H1 (cell line): ENCODE data around the gene MCEMP1. TPM values are rescaled to one million over a fixed set of nuclear protein-coding genes. Genes with fewer than 3 reads are reported as not detected.

ENCODE experiments used
- CTCF ChIA-PET: fragments of 300-600 bp; sonication (Branson Sonifier 250); formaldehyde crosslinking; loops from one replicate; lab custom pipeline; 2021; ENCODE audit not compliant: partially characterized antibody; lab: Charles Lee
- POLR2A ChIA-PET: fragments of 300-600 bp; sonication (Branson Sonifier 250); formaldehyde crosslinking; loops from one replicate; lab custom pipeline; 2021; ENCODE audit warnings: inconsistent platforms; ENCODE audit not compliant: partially characterized antibody; lab: Charles Lee
- DNase-seq, 2 experiments: peaks; one replicate each; pipeline versions ENCODE4 v3.0.0 to v3.0.0-alpha.2; 2010 to 2022; ENCODE audit warnings: low spot score in 2 of 2, low read depth in 1 of 2, mixed read lengths in 1 of 2
- FAIRE-seq: peaks from 2 replicates; lab custom pipeline; 2011; peaks lifted over from hg19 to GRCh38; lab: Jason Lieb, UNC
- H2AFZ ChIP-seq: 2 replicates; pipeline ENCODE4 v1.8.1; 2012; ENCODE audit warnings: low read length, inconsistent platforms
- H2AK5ac ChIP-seq: 2 replicates; pipeline ENCODE4 v1.6.1; 2013; ENCODE audit warnings: low read depth, low read length
- H2BK120ac ChIP-seq: replicated peaks from 2 replicates; pipeline ENCODE3; 2013; ENCODE audit warnings: low read depth, low read length, inconsistent platforms
- H2BK12ac ChIP-seq: 2 replicates; pipeline ENCODE4 v1.6.1; 2013; ENCODE audit warnings: low read depth, low read length
- H2BK15ac ChIP-seq: 2 replicates; pipeline ENCODE4 v1.6.1; 2013; ENCODE audit warnings: low read length
- H2BK20ac ChIP-seq: 2 replicates; pipeline ENCODE4 v1.6.1; 2013; ENCODE audit warnings: low read length
- H2BK5ac ChIP-seq: 2 replicates; pipeline ENCODE4 v1.6.1; 2013; ENCODE audit warnings: low read depth, low read length
- H3K14ac ChIP-seq: 2 replicates; pipeline ENCODE4 v1.6.1; 2013; ENCODE audit warnings: inconsistent platforms; ENCODE audit not compliant: insufficient read length
- H3K18ac ChIP-seq: 2 replicates; pipeline ENCODE4 v1.6.1; 2013; ENCODE audit warnings: low read length; ENCODE audit errors: extremely low read depth
- H3K23ac ChIP-seq: 2 replicates; pipeline ENCODE4 v1.6.1; 2013; ENCODE audit warnings: inconsistent platforms; ENCODE audit not compliant: insufficient read length
- H3K23me2 ChIP-seq: 2 replicates; pipeline ENCODE4 v1.6.1; 2013; ENCODE audit warnings: low read depth, low read length
- H3K27ac ChIP-seq: 2 replicates; pipeline ENCODE4 v1.6.1; 2011; ENCODE audit warnings: low read depth, low read length, inconsistent platforms
- H3K27me3 ChIP-seq, 4 experiments: replicated peaks in 1 of 4; 1 replicate in 1 of 4; 2 replicates in 3 of 4; pipeline versions ENCODE4 v1.6.1 to v1.8.1; 2011 to 2013; ENCODE audit warnings: low read length in 3 of 4, mild to moderate bottlenecking in 3 of 4, inconsistent platforms in 2 of 4, mixed read lengths in 2 of 4, moderate library complexity in 1 of 4; ENCODE audit not compliant: control insufficient read depth in 3 of 4, insufficient read depth in 3 of 4; ENCODE audit errors: extremely low read depth in 1 of 4
- H3K36me3 ChIP-seq, 4 experiments: 2 replicates each; pipeline versions ENCODE4 v1.6.1 to v1.8.1; 2011 to 2013; ENCODE audit warnings: mild to moderate bottlenecking in 4 of 4, low read length in 3 of 4, moderate library complexity in 2 of 4, control low read depth in 1 of 4, inconsistent platforms in 1 of 4; ENCODE audit not compliant: insufficient read depth in 4 of 4, control insufficient read depth in 2 of 4
- H3K4ac ChIP-seq: replicated peaks from 2 replicates; pipeline ENCODE3; 2013; ENCODE audit warnings: low read length, low read depth, mixed read lengths, inconsistent platforms; ENCODE audit not compliant: insufficient read length
- H3K4me1 ChIP-seq, 4 experiments: replicated peaks in 1 of 4; 1 replicate in 1 of 4; 2 replicates in 3 of 4; pipeline versions ENCODE4 v1.6.1 to v1.8.1; 2011 to 2013; ENCODE audit warnings: low read length in 3 of 4, inconsistent platforms in 2 of 4, mixed read lengths in 1 of 4; ENCODE audit not compliant: insufficient read depth in 4 of 4, control insufficient read depth in 3 of 4
- H3K4me2 ChIP-seq, 2 experiments: 2 replicates each; pipeline versions ENCODE4 v1.6.1 to v1.8.1; 2011 to 2013; ENCODE audit warnings: low read depth in 2 of 2, low read length in 2 of 2, control low read depth in 1 of 2, inconsistent platforms in 1 of 2, mild to moderate bottlenecking in 1 of 2; ENCODE audit not compliant: insufficient read depth in 1 of 2
- H3K4me3 ChIP-seq, 4 experiments: fragments of 200-600, 300-600 bp in 1 of 4; sonication (generic), shearing (Covaris generic), sonication (Bioruptor Twin) in 1 of 4; 2 replicates each; pipeline versions ENCODE4 v1.5.1 to v1.8.1; 2011 to 2016; ENCODE audit warnings: low read length in 4 of 4, low read depth in 3 of 4, control low read depth in 2 of 4, inconsistent platforms in 2 of 4, mild to moderate bottlenecking in 2 of 4, mixed read lengths in 1 of 4, moderate library complexity in 1 of 4; ENCODE audit not compliant: insufficient read depth in 2 of 4; ENCODE audit errors: extremely low read depth in 1 of 4
- H3K56ac ChIP-seq: replicated peaks from 2 replicates; pipeline ENCODE3; 2013; ENCODE audit warnings: low read depth, mild to moderate bottlenecking, mixed read lengths, low read length, inconsistent platforms; ENCODE audit not compliant: insufficient read length
- H3K79me1 ChIP-seq: 2 replicates; pipeline ENCODE4 v1.6.1; 2013; ENCODE audit warnings: low read depth, low read length, control low read depth
- H3K79me2 ChIP-seq, 2 experiments: 2 replicates each; pipeline versions ENCODE4 v1.6.1 to v1.8.1; 2012 to 2013; ENCODE audit warnings: low read length in 2 of 2, mild to moderate bottlenecking in 2 of 2, inconsistent platforms in 1 of 2; ENCODE audit not compliant: insufficient read depth in 2 of 2, control insufficient read depth in 1 of 2
- H3K9ac ChIP-seq, 4 experiments: replicated peaks in 1 of 4; 1 replicate in 1 of 4; 2 replicates in 3 of 4; pipeline versions ENCODE4 v1.6.1 to v1.8.1; 2011 to 2013; ENCODE audit warnings: low read depth in 3 of 4, low read length in 3 of 4, control low read depth in 2 of 4, mild to moderate bottlenecking in 2 of 4, moderate library complexity in 2 of 4, inconsistent platforms in 1 of 4; ENCODE audit errors: extremely low read depth in 1 of 4
- H3K9me3 ChIP-seq, 2 experiments: 2 replicates each; pipeline versions ENCODE4 v1.6.1 to v1.8.1; 2012 to 2013; ENCODE audit warnings: mild to moderate bottlenecking in 2 of 2, moderate library complexity in 2 of 2, control low read depth in 1 of 2, inconsistent platforms in 1 of 2, low read depth in 1 of 2, low read length in 1 of 2, mixed read lengths in 1 of 2; ENCODE audit not compliant: insufficient read depth in 2 of 2
- H4K20me1 ChIP-seq, 2 experiments: replicated peaks in 1 of 2; 2 replicates each; pipeline versions ENCODE3 to v1.8.1; 2011 to 2013; ENCODE audit warnings: inconsistent platforms in 2 of 2, low read length in 2 of 2, mild to moderate bottlenecking in 1 of 2; ENCODE audit not compliant: insufficient read depth in 2 of 2, control insufficient read depth in 1 of 2
- H4K5ac ChIP-seq: 2 replicates; pipeline ENCODE4 v1.6.1; 2013; ENCODE audit warnings: low read length, low read depth, mixed read lengths, inconsistent platforms; ENCODE audit not compliant: insufficient read length
- H4K8ac ChIP-seq: 2 replicates; pipeline ENCODE4 v1.8.0; 2013; ENCODE audit warnings: mild to moderate bottlenecking, moderate library complexity, low read length, inconsistent platforms; ENCODE audit not compliant: insufficient read depth; ENCODE audit errors: extremely low read depth
- H4K91ac ChIP-seq: replicated peaks from 2 replicates; pipeline ENCODE3; 2013; ENCODE audit warnings: low read length, mixed read lengths, inconsistent platforms; ENCODE audit not compliant: insufficient read length
- ASH2L ChIP-seq: fragments of 200-600, 300-600 bp; sonication (generic); IDR thresholded peaks from one replicate; pipeline ENCODE4 v1.7.1; 2017; ENCODE audit warnings: low read length
- CHD2 ChIP-seq: IDR thresholded peaks from 2 replicates; pipeline ENCODE4 v1.6.1; 2012; ENCODE audit warnings: low read length, improper control_type of control experiment
- CREB1 ChIP-seq: IDR thresholded peaks from 2 replicates; pipeline ENCODE4 v1.6.1; 2012; ENCODE audit warnings: inconsistent platforms
- JUND ChIP-seq: IDR thresholded peaks from 2 replicates; pipeline ENCODE4 v1.6.1; 2011; ENCODE audit warnings: mild to moderate bottlenecking, improper control_type of control experiment, low read length
- KDM4A ChIP-seq: IDR thresholded peaks from one replicate; pipeline ENCODE4 v1.7.1; 2012; ENCODE audit warnings: low read depth, mild to moderate bottlenecking, moderate library complexity, low read length, inconsistent platforms; ENCODE audit not compliant: severe bottlenecking
- POU5F1 ChIP-seq: IDR thresholded peaks from 2 replicates; pipeline ENCODE4 v1.6.1; 2011; ENCODE audit warnings: low read depth, mild to moderate bottlenecking, low read length, moderate library complexity
- RFX5 ChIP-seq: IDR thresholded peaks from 2 replicates; pipeline ENCODE4 v1.6.1; 2011; ENCODE audit warnings: low read depth, low read length, improper control_type of control experiment, borderline replicate concordance
- SAP30 ChIP-seq: fragments of 300-600 bp; sonication (generic); IDR thresholded peaks from 2 replicates; pipeline ENCODE4 v1.7.1; 2012; ENCODE audit warnings: low read length, moderate library complexity, mild to moderate bottlenecking, inconsistent platforms; ENCODE audit not compliant: insufficient read depth, insufficient replicate concordance
- SP1 ChIP-seq: IDR thresholded peaks from 2 replicates; pipeline ENCODE4 v1.6.1; 2011; ENCODE audit warnings: low read depth, low read length
- SP2 ChIP-seq: IDR thresholded peaks from 2 replicates; pipeline ENCODE4 v1.6.1; 2012; ENCODE audit warnings: mild to moderate bottlenecking, low read length, inconsistent platforms
- TBP ChIP-seq: IDR thresholded peaks from 2 replicates; pipeline ENCODE4 v1.6.1; 2011; ENCODE audit warnings: low read depth, low read length, improper control_type of control experiment
- WGBS, 2 experiments: shearing (Covaris generic) in 1 of 2; methylation state at CpG; one replicate each; pipeline versions ENCODE4 v1.1.6 to v1.1.7; 2013 to 2015; ENCODE audit warnings: low lambda C conversion rate in 2 of 2, mixed read lengths in 2 of 2, inconsistent platforms in 1 of 2, low coverage in 1 of 2, missing lambda C conversion rate in 1 of 2; ENCODE audit not compliant: insufficient replicate concordance in 2 of 2, insufficient coverage in 1 of 2, insufficient read length in 1 of 2; ENCODE audit errors: extremely low coverage in 1 of 2, missing lambda C conversion rate in 1 of 2; 5-methylcytosine and 5-hydroxymethylcytosine counted together
- polyA plus RNA-seq, 7 experiments: library from polyadenylated mRNA; depleted of rRNA in 3 of 7; stranded (reverse) in 5 of 7; unstranded in 2 of 7; fragments of >200 nt in 5 of 7; fragments of 200-250 nt in 2 of 7; gene quantifications; 1 replicate in 5 of 7; 2 replicates in 1 of 7; 4 replicates in 1 of 7; pipeline versions ENCODE4 v1.2.1 to v1.2.3, GENCODE V29; 2011 to 2013; ENCODE audit warnings: missing spikeins in 2 of 7, mixed read lengths in 2 of 7
- total RNA-seq: library from RNA; stranded (reverse); fragmentation: NEBNext Ultra II Directional; extraction: Animal tissue kit (Norgen Biotek cat#: 25700); gene quantifications from 2 replicates; pipeline ENCODE4 v1.2.1, GENCODE V29; 2021

The MCEMP1 gene
- total and polyA plus RNA-seq, 2 of the 8 experiments (the other 6 are each of a cell fraction or from before 2014, with no cell fraction given): not detected

DNA sequence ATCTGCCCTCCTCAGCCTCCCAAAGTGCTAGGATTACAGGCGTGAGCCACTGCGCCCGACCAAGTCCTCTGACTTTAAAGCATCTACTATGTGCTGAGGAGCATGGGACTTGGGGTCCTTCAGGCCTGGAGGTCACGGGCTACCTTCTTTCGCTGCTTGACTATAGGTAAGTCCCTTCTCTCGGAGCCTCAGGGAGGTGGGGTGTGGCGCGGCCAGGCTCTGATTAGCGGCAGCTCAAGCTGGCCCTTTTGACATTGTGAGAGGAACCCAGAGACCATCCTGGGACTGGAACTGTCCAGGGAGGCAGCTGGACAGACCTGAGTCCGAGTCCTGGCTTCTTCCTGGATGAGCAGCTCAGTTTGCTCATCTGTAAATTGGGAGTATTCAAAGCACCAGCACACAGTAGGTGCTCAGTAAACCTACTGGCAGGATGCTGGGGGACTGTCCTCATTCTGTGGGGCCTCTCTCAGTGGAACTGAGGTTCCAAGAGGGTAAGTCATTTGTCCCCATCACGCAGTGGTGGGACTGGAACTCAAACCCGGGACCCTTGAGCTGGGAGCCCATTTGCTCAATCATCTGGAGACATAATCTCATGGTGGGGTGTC is 24.3 kb downstream of the MCEMP1 start:
- ChIA-PET POLR2A (no interaction called here), CTCF (interaction anchor here (1.0 kb wide), 1 partner anchor 20 kb away, joined by 3 read pairs; the partner anchor contains the start of gene TRAPPC5)
- DNase-seq (no peak), FAIRE-seq (no peak)
- no peak overlapping the region for H3K4me3 ChIP-seq
- H3K79me2 ChIP-seq: no peaks in the 10 kb centered on the region
- no peak overlapping the region for H3K14ac ChIP-seq
- H4K20me1 ChIP-seq: peaks cover 0 to 2% of the 10 kb centered on the region in 2 experiments
- H4K8ac ChIP-seq: no peak overlapping the region
- no peak overlapping the region for H3K4ac ChIP-seq
- no peak overlapping the region for H3K9ac ChIP-seq
- TF ChIP-seq SP1: no peak
- TF ChIP-seq ASH2L: no peak
- TF ChIP-seq CREB1: no peak
- TF ChIP-seq POU5F1: no peak
- no peak for TF ChIP-seq SAP30
- TF ChIP-seq JUND: no peak
- no peak for TF ChIP-seq RFX5
- TF ChIP-seq CHD2: no peak
- no peak for TF ChIP-seq SP2
- no peak for TF ChIP-seq TBP
- no peak for TF ChIP-seq KDM4A
- 92% methylated on average over 12 of the region's 12 CpGs; no CpG with 5 or more reads in 1 of the 2 experiments for WGBS, 2 experiments
- no peak overlapping the region for H3K23ac ChIP-seq
- H2BK12ac ChIP-seq: no peak overlapping the region
- H3K27me3 ChIP-seq: no peaks in the 10 kb centered on the region; a peak in 1 of 7 replicates
- H3K4me1 ChIP-seq: peaks cover 0 to 16% (median 8%) of the 10 kb centered on the region in 4 experiments; a peak in 5 of 7 replicates
- no peaks in the 10 kb centered on the region for H3K23me2 ChIP-seq
- H3K36me3 ChIP-seq: no peaks in the 10 kb centered on the region
- H2BK5ac ChIP-seq: no peak overlapping the region
- H2AFZ ChIP-seq: no peak overlapping the region
- no peak overlapping the region for H2AK5ac ChIP-seq
- no peak overlapping the region for H4K5ac ChIP-seq
- no peaks in the 10 kb centered on the region; a peak in 1 of 4 replicates for H3K9me3 ChIP-seq
- no peak overlapping the region for H2BK15ac ChIP-seq
- H3K56ac ChIP-seq: no peak overlapping the region
- no peak overlapping the region for H3K4me2 ChIP-seq
- H2BK120ac ChIP-seq: no peak overlapping the region
- H2BK20ac ChIP-seq: no peak overlapping the region
- H3K27ac ChIP-seq: no peak overlapping the region
- H3K18ac ChIP-seq: no peak overlapping the region; the same call in 1 of the 2 replicates
- H4K91ac ChIP-seq: no peak overlapping the region
- no peaks in the 10 kb centered on the region for H3K79me1 ChIP-seq
